SK-N-MC (cell line): ENCODE data around the gene AGT.
"Not testable (repeated sequence)": the region's sequence is repeated elsewhere in the genome, so short reads cannot be mapped to it uniquely, and the experiment has no call there.

Source experiments
- DNase-seq: peaks from one replicate; pipeline ENCODE4 v3.0.0-alpha.2; 2011; ENCODE audit warnings: low read depth, low spot score
- H3K27ac ChIP-seq: fragments of 200-600 bp; sonication (generic); 2 replicates; pipeline ENCODE4 v1.5.1; 2016; ENCODE audit warnings: mixed run types
- H3K36me3 ChIP-seq: fragments of 200-600 bp; sonication (generic); 2 replicates; pipeline ENCODE4 v1.6.1; 2017; ENCODE audit warnings: antibody characterized with exemption, low read length, mixed read lengths; ENCODE audit not compliant: insufficient read depth
- H3K4me3 ChIP-seq: fragments of 200-600 bp; sonication (generic); 2 replicates; pipeline ENCODE4 v1.5.1; 2016
- H3K9ac ChIP-seq: fragments of 200-600 bp; sonication (generic); 2 replicates; pipeline ENCODE4 v1.8.0; 2017; ENCODE audit warnings: mixed run types, mixed read lengths; ENCODE audit not compliant: insufficient read length
- H3K9me3 ChIP-seq: fragments of 200-600 bp; sonication (generic); 2 replicates; pipeline ENCODE4 v1.6.1; 2017; ENCODE audit warnings: low read depth, mild to moderate bottlenecking, antibody characterized with exemption, low read length, moderate library complexity, mixed read lengths
- EZH2 ChIP-seq: fragments of 200-600 bp; sonication (generic); IDR thresholded peaks from one replicate; pipeline ENCODE4 v1.6.1; 2017; ENCODE audit warnings: antibody characterized with exemption
- FOXP2 ChIP-seq: optimal IDR thresholded peaks from 2 replicates; pipeline ENCODE3; 2011; ENCODE audit warnings: mild to moderate bottlenecking, moderate library complexity; ENCODE audit not compliant: insufficient read depth; ENCODE audit errors: extremely low read length, control extremely low read depth
- POLR2AphosphoS5 ChIP-seq: IDR thresholded peaks from 2 replicates; pipeline ENCODE4 v1.6.1; 2012; ENCODE audit warnings: mild to moderate bottlenecking, low read depth, low read length, borderline replicate concordance

Gene AGT

DNA sequence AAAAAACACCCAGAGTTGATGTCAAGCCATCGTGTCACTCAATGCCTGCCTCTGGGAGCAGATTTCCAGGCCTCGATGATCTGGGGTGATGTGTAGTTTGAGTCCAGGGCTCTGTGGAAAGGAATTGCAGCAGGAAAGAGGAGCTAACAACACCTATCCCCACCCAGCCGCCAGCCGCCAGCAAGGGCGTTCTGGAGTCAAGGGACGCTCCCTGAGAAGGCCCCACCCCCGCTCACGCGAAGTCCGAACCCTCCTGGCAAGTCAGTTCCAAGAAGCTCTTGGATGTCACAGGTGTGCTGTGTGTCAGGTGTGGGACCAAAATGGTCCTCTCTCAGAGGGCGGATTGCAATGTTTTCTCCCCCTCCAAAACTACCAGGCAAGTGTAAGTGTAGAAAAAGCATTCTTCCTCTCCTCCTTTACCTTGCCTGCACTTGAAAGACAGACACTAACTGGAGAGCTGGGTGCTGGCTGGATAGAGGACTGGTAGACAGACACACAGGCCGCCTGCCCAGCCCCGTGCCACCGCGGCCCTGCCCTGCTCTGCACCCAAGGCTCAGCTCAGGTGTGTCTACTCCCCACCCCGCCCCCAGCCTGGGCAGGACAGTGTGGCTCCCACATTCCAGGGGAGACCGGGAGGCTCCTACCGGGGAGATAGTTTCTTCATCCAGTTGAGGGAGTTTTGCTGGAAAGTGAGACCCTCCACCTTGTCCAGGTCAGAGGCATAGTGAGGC, 8.5 kb downstream of the AGT start:
- Histone ChIP-seq H3K36me3 (no peaks in the 10 kb centered on the region), H3K9me3 (no peaks in the 10 kb centered on the region), H3K4me3 (no peak overlapping the region), H3K27ac (no peak overlapping the region), H3K9ac (no peak overlapping the region)
- TF ChIP-seq FOXP2 (no peak), POLR2AphosphoS5 (no peak), EZH2 (no peak)
- no peak for DNase-seq

DNA sequence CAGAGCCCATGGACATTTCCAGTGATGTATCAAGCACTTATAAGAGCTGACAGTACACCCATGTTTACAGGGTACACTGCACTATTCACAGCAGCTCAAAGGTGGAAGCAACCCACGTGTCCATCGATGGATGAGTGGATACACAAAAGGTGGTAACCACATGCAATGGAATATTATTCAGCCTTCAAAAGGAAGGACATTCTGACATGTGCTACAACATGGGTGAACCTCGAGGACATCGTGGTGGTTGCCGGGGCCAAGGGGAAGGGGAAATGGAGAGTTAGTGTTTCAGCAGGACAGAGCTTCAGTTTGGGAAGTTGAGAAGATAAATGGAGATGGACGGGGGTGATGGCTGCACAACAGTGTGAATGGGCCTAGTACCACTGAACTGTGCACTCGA, 9.1 kb downstream of the AGT start:
- Histone ChIP-seq H3K36me3 (no peaks in the 10 kb centered on the region), H3K4me3 (no peak overlapping the region), H3K9ac (no peak overlapping the region), H3K9me3 (no peaks in the 10 kb centered on the region), H3K27ac (no peak overlapping the region)
- TF ChIP-seq POLR2AphosphoS5 = no peak
- TF ChIP-seq EZH2 = no peak
- no peak for TF ChIP-seq FOXP2
- no peak for DNase-seq

DNA sequence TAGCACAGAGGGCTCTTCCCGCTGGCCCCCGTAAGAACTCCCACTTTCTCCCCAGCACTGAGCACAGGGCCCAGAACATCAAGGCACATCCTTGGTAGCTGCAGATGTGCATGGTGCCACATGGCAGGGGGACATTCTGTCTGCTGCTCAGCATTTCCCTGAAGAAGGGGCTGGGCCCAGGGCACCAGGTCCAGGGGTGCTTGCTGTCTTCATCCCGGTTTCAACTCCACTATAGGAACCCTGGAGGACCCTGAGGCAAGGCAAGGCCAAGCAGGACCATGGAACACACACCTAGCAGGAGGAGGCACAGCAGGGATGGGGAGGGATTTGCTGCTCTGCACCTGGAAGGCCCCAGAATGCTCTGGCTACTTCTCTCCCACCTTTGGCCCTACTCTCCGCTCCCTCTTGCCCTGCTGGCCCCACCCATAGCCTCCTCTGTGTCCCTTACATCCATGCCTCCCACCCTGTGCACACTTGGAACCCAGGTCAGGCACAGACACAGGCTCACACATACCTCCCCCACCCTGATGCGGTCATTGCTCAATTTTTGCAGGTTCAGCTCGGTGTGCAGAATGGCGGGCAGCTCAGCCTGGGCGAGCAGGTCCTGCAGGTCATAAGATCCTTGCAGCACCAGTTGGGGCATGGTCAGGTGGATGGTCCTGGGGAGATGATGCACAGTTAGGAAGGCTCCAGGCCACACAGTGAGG, 10.1 kb downstream of the AGT start:
- Histone ChIP-seq H3K27ac (no peak overlapping the region), H3K36me3 (no peaks in the 10 kb centered on the region), H3K9me3 (no peaks in the 10 kb centered on the region), H3K4me3 (no peak overlapping the region), H3K9ac (no peak overlapping the region)
- DNase-seq = no peak
- TF ChIP-seq FOXP2 (no peak), POLR2AphosphoS5 (no peak), EZH2 (no peak)

DNA sequence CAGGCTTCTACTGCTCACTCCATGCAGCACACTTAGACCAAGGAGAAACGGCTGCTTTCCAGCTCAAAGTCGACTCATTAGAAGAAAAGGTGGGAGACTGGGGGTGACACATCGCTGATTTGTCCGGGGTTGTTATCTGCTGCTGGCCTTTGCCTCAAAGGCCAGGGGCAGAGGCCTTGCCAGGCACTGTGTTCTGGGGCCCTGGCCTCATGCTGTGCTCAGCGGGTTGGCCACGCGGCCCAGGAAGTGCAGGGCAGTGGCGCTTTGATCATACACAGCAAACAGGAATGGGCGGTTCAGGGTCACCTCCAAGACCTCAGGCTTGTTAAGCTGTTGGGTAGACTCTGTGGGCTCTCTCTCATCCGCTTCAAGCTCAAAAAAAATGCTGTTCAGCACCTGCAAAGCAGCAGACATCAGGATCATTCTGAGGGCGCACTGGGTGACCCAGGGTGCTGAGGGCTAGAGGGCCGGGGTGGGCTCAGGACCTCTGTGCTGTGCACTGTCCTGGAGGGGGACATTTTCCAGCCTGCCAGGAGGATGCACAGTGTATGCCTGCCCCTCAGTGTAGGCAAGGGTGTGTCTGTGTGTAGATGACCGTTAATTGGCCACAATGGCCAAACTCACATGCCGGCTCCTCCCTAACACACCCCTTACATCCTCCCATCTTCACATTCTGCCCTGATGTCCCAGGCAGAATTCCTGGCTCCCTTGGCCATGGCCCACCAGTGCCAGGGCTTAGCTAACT, 10.8 kb downstream of the AGT start:
- no peaks in the 10 kb centered on the region for H3K9me3 ChIP-seq

DNA sequence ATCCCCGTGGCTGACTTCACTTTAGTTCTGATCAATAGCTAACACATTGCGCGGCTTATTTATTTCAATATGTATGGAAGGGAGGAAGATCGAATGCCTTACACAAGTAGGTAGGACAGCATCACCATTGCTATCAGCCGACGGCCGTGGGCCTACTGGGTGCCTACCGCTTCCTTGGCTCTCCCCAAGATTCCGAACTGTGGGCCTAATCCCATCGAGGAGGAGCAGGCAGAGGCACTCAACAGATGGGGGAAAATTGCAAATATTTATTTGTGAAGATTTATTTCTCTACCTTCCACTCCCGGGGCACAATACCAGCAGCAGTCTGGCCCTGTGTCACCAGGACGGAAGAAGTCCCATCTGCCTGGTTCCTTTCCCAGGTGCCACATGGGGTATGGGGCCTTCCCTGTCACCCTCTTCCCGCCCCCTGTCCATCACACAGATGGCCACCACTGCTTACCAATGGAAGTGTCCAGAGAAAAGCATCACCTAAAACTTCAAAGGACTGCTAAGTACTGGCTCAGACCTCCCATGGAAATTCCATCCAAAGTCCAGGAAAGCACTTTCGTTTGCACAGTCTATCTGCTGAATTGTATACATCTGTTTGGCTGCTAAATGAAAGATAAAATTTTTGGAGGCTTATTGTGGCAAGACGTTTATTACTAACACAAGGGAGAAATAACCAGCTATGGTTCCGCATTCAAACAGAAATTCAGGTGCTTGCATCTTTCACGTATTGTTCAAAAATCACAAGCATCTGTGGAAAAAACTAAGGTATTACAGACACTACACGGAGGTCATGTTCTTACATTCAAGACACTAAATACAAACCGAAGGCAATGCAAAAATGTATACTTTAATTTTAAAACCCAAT, 11.8 kb downstream of the AGT start:
- no peak overlapping the region for H3K4me3 ChIP-seq
- no peak for DNase-seq
- TF ChIP-seq FOXP2 (no peak), POLR2AphosphoS5 (no peak), EZH2 (no peak)
- no peak overlapping the region for H3K9ac ChIP-seq
- H3K9me3 ChIP-seq = no peaks in the 10 kb centered on the region
- H3K27ac ChIP-seq = no peak overlapping the region
- H3K36me3 ChIP-seq = no peaks in the 10 kb centered on the region

More for the DNA sequence above, 10.8 kb downstream of the AGT start:
- DNase-seq = no peak
- Histone ChIP-seq H3K9ac (no peak overlapping the region), H3K4me3 (no peak overlapping the region), H3K36me3 (no peaks in the 10 kb centered on the region), H3K27ac (no peak overlapping the region)
- no peak for TF ChIP-seq FOXP2
- TF ChIP-seq POLR2AphosphoS5 = no peak
- no peak for TF ChIP-seq EZH2

DNA sequence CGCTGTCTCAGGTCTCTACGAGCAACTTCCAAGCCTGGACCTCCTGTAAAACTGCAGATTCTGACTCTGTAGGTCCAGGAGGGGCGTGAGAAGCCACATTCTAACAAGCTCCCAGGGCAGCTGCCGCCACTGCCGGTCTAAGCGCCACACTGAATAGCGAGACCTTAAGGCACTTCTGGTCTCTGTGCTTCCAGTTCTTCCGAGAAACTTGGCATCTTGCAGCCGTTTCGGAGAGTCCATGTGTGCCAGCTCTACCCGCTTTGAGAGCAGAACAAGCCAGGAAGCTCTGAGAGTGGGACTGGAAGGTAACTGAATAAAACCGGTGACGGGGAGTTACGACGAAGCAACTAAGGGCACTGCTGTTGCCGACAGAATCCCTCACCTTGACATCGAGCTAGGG, 12.5 kb downstream of the AGT start:
- no peaks in the 10 kb centered on the region for H3K9me3 ChIP-seq
- no peak overlapping the region for H3K27ac ChIP-seq
- H3K9ac ChIP-seq = no peak overlapping the region
- DNase-seq = no peak
- no peak overlapping the region for H3K4me3 ChIP-seq
- no peaks in the 10 kb centered on the region for H3K36me3 ChIP-seq
- TF ChIP-seq POLR2AphosphoS5 (no peak), FOXP2 (no peak), EZH2 (no peak)

DNA sequence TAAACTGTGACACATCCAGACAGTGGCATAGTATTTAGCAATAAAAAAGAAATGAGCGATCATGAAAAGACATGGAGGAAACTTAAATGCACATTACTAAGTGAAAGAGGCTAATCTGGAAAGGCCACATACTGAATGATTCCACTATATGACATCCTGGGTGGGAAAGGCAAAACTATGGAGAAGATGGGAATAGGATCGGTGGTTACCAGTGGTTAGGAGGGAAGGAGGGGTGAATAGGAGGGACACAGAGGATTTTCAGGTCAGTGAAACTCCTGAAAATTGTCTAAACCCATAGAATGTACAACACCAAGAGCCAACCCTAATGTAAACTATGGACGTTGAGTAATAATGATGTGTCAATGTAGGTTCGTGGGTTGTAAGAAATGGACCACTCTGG, 13.8 kb downstream of the AGT start:
- H3K9me3 ChIP-seq = no peaks in the 10 kb centered on the region
- H3K9ac ChIP-seq = no peak overlapping the region
- no peak overlapping the region for H3K4me3 ChIP-seq
- H3K36me3 ChIP-seq = no peaks in the 10 kb centered on the region
- DNase-seq = no peak
- no peak overlapping the region for H3K27ac ChIP-seq
- TF ChIP-seq FOXP2 = no peak
- TF ChIP-seq EZH2 = no peak
- TF ChIP-seq POLR2AphosphoS5 = no peak

DNA sequence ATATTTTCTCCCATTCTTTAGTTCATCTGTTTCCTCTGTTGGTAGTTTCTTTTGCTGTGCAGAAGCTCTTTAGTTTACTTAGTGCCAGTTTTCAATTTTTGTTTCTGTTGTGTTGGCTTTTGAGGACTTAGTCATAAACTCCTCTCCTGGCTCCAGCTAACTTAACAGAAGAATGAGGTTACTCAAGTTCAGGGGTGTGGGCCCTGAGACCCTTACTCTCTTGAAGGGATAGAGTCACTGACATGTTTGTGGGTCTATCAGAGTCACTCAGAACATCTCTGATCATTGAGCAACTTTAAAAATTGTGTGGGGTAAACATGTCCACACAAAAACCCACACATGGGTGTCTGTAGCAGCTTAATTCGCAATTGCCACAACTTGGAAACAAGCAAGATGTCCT, 14.2 kb downstream of the AGT start:
- H3K9ac ChIP-seq = no peak overlapping the region
- no peak overlapping the region for H3K27ac ChIP-seq
- no peaks in the 10 kb centered on the region for H3K36me3 ChIP-seq
- no peaks in the 10 kb centered on the region for H3K9me3 ChIP-seq
- no peak overlapping the region for H3K4me3 ChIP-seq
- TF ChIP-seq POLR2AphosphoS5 = no peak
- DNase-seq = no peak

DNA sequence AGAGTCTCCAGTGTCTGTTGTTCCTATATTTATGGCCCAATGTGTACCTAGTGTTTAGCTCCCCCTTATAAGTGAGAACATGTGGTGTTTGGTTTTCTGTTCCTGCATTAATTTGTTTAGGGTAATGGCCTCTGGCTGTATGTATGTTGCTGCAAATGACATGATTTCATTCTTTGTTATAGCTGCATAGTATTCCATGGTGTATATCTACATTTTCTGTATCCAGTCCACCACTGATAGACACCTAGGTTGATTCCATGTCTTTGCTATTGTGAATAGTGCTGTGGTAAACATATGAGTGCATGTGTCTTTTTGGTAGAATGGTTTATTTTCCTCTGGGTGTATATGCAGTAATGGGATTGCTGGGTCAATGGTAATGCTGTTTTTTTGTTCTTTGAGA, 15.0 kb downstream of the AGT start:
- not testable (repeated sequence) for H3K36me3 ChIP-seq, H3K9me3 ChIP-seq, H3K27ac ChIP-seq, H3K4me3 ChIP-seq, H3K9ac ChIP-seq, DNase-seq
